Measurements from ENCODE around the gene MID1.

The MID1 gene

GRCh38 chrX:10538831-10539230 is 81.6 kb downstream of the MID1 start:
- Histone ChIP-seq H3K36me3 (no peaks in the 10 kb centered on the region), H3K9me3 (replicated peaks in 1 of 11) (peaks cover 0 to 5% (median 0%) of the 10 kb centered on the region in 11 experiments; a peak in 3 of 22 replicates), H4K20me1 (no peaks in the 10 kb centered on the region), H3K4me1 (no peaks in the 10 kb centered on the region), H3K27ac (no peak overlapping the region), H3K4me2 (no peak overlapping the region), H3K27me3 (peaks cover 94 to 99% (median 99%) of the 10 kb centered on the region in 11 experiments), H3K9ac (no peak overlapping the region), H3K4me3 (no peak overlapping the region)
- no peak for TF ChIP-seq Cebpa-rat (IDR thresholded peaks at IDR 0.05)

GRCh38 chrX:10537308-10537707 is 83.1 kb downstream of the MID1 start:
- TF ChIP-seq Cebpa-rat (IDR thresholded peaks at IDR 0.05) = no peak
- H4K20me1 ChIP-seq = no peaks in the 10 kb centered on the region
- no peak overlapping the region for H3K27ac ChIP-seq
- no peak overlapping the region for H3K4me2 ChIP-seq
- no peaks in the 10 kb centered on the region for H3K36me3 ChIP-seq
- H3K9me3 ChIP-seq (replicated peaks in 1 of 11) = peaks cover 0 to 5% (median 0%) of the 10 kb centered on the region in 11 experiments; a peak in 3 of 22 replicates
- no peak overlapping the region for H3K9ac ChIP-seq
- H3K4me3 ChIP-seq = no peak overlapping the region
- H3K4me1 ChIP-seq = no peaks in the 10 kb centered on the region
- H3K27me3 ChIP-seq = peaks cover 91 to 98% (median 96%) of the 10 kb centered on the region in 11 experiments

- Histone ChIP-seq H3K27me3 (peaks cover 91 to 98% (median 96%) of the 10 kb centered on the region in 11 experiments), H3K27ac (no peak overlapping the region), H4K20me1 (no peaks in the 10 kb centered on the region), H3K9ac (no peak overlapping the region), H3K36me3 (no peaks in the 10 kb centered on the region), H3K9me3 (replicated peaks in 1 of 11) (peaks cover 0 to 6% (median 0%) of the 10 kb centered on the region in 11 experiments; a peak in 3 of 22 replicates), H3K4me3 (no peak overlapping the region), H3K4me1 (no peaks in the 10 kb centered on the region), H3K4me2 (0 out of 22 replicates have a peak overlapping the region, but pooled peaks of 1 of the 11 experiments have one; percentile 3)
- no peak for TF ChIP-seq Cebpa-rat (IDR thresholded peaks at IDR 0.05)
Measured at GRCh38 chrX:10536744-10537143, 83.6 kb downstream of the MID1 start.

GRCh38 chrX:10534611-10535010 is 85.8 kb downstream of the MID1 start:
- no peak for TF ChIP-seq Cebpa-rat (IDR thresholded peaks at IDR 0.05)
- Histone ChIP-seq H3K9me3 (replicated peaks in 1 of 11) (peaks cover 0 to 6% (median 0%) of the 10 kb centered on the region in 11 experiments; a peak in 3 of 22 replicates), H3K4me3 (no peak overlapping the region), H3K27me3 (peaks cover 91 to 100% (median 98%) of the 10 kb centered on the region in 11 experiments), H3K4me1 (peaks cover 0 to 2% (median 0%) of the 10 kb centered on the region in 10 experiments; a peak in 2 of 20 replicates), H3K36me3 (no peaks in the 10 kb centered on the region), H4K20me1 (no peaks in the 10 kb centered on the region), H3K4me2 (no peak overlapping the region), H3K9ac (no peak overlapping the region), H3K27ac (no peak overlapping the region)

DNA sequence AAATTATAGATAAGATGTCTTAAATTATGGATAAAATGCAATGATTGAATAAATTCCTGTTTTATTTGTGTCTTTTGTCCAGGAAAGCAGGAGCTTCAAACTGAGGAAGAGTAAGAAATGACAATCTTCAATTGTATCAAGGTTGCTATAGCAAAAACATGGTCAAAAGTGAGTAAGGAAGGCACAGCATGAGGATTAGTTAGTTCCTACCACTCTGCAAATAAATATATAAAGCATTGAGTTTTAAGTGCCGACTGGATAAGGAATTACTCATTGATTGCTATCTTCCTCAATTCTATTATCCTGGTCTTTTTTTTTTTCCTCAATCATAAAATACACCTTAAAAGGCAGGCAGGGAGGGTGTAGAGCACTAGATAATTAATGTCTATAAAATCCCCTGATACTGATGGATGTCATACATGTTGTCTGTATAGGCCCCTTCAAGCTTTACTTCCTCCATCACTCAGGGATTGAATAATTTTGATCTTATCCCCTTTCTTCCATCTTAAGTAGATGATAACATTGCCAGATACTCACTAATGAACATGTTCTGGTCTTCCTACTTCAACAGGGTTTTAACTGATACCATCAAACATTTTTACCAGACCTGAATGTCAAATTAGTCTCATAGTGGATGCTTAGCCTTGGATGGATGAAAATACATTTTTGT is 86.6 kb downstream of the MID1 start:
- Histone ChIP-seq H3K4me1 (peaks cover 0 to 10% (median 0%) of the 10 kb centered on the region in 10 experiments; a peak in 6 of 20 replicates), H3K36me3 (no peaks in the 10 kb centered on the region), H3K27ac (no peak overlapping the region)

GRCh38 chrX:10531927-10532326 is 88.5 kb downstream of the MID1 start:
- Histone ChIP-seq H3K9me3 (replicated peaks in 1 of 11) (0 out of 22 replicates have a peak, but pooled peaks cover 0 to 6% (median 0%) of the 10 kb centered on the region in 11 experiments), H3K4me3 (no peak overlapping the region), H3K4me1 (peaks cover 0 to 11% (median 0%) of the 10 kb centered on the region in 10 experiments; a peak in 6 of 20 replicates), H3K36me3 (no peaks in the 10 kb centered on the region), H3K4me2 (no peak overlapping the region), H3K27ac (no peak overlapping the region), H4K20me1 (no peaks in the 10 kb centered on the region), H3K9ac (no peak overlapping the region), H3K27me3 (peaks cover 90 to 100% (median 98%) of the 10 kb centered on the region in 11 experiments)
- TF ChIP-seq Cebpa-rat (IDR thresholded peaks at IDR 0.05) = no peak

More for the DNA sequence above, 86.6 kb downstream of the MID1 start:
- H3K9ac ChIP-seq = no peak overlapping the region
- no peak overlapping the region for H3K4me3 ChIP-seq
- H3K4me2 ChIP-seq = no peak overlapping the region
- peaks cover 90 to 100% (median 98%) of the 10 kb centered on the region in 11 experiments for H3K27me3 ChIP-seq
- no peak for TF ChIP-seq Cebpa-rat (IDR thresholded peaks at IDR 0.05)
- H4K20me1 ChIP-seq = no peaks in the 10 kb centered on the region
- peaks cover 0 to 6% (median 0%) of the 10 kb centered on the region in 11 experiments; a peak in 3 of 22 replicates for H3K9me3 ChIP-seq (replicated peaks in 1 of 11)

GRCh38 chrX:10529344-10529743 is 91.0 kb downstream of the MID1 start:
- Histone ChIP-seq H3K4me1 (peaks cover 0 to 11% (median 0%) of the 10 kb centered on the region in 10 experiments; a peak in 6 of 20 replicates), H3K9me3 (replicated peaks in 1 of 11) (0 out of 22 replicates have a peak, but pooled peaks cover 0 to 6% (median 0%) of the 10 kb centered on the region in 11 experiments), H3K27me3 (peaks cover 91 to 100% (median 98%) of the 10 kb centered on the region in 11 experiments), H3K4me3 (no peak overlapping the region), H3K36me3 (no peaks in the 10 kb centered on the region), H3K27ac (no peak overlapping the region), H4K20me1 (no peaks in the 10 kb centered on the region), H3K9ac (no peak overlapping the region), H3K4me2 (peak overlapping the region in 4 of 11 experiments; percentile 14 to 28 (median 20); a peak in 4 of 22 replicates)
- TF ChIP-seq Cebpa-rat (IDR thresholded peaks at IDR 0.05) = peak in 1 of 11 experiments; percentile 17; a peak in 1 of 22 replicates

GRCh38 chrX:10526451-10526850 is 93.9 kb downstream of the MID1 start:
- no peak overlapping the region for H3K4me2 ChIP-seq
- H3K9me3 ChIP-seq (replicated peaks in 1 of 11) = 0 out of 22 replicates have a peak, but pooled peaks cover 0 to 5% (median 0%) of the 10 kb centered on the region in 11 experiments
- peaks cover 85 to 100% (median 100%) of the 10 kb centered on the region in 11 experiments for H3K27me3 ChIP-seq
- H3K36me3 ChIP-seq = no peaks in the 10 kb centered on the region
- no peak overlapping the region for H3K9ac ChIP-seq
- H4K20me1 ChIP-seq = no peaks in the 10 kb centered on the region
- no peak overlapping the region for H3K27ac ChIP-seq
- H3K4me3 ChIP-seq = no peak overlapping the region
- TF ChIP-seq Cebpa-rat (IDR thresholded peaks at IDR 0.05) = no peak
- H3K4me1 ChIP-seq = peaks cover 0 to 11% (median 0%) of the 10 kb centered on the region in 10 experiments; a peak in 6 of 20 replicates

GRCh38 chrX:10525381-10526120 is 94.8 kb downstream of the MID1 start:
- peaks cover 0 to 11% (median 0%) of the 10 kb centered on the region in 10 experiments; a peak in 6 of 20 replicates for H3K4me1 ChIP-seq
- no peak overlapping the region for H3K27ac ChIP-seq
- TF ChIP-seq Cebpa-rat (IDR thresholded peaks at IDR 0.05) = no peak
- no peak overlapping the region for H3K4me2 ChIP-seq
- no peaks in the 10 kb centered on the region for H4K20me1 ChIP-seq
- H3K9me3 ChIP-seq (replicated peaks in 1 of 11) = 0 out of 22 replicates have a peak, but pooled peaks cover 0 to 5% (median 0%) of the 10 kb centered on the region in 11 experiments
- peaks cover 83 to 100% (median 100%) of the 10 kb centered on the region in 11 experiments for H3K27me3 ChIP-seq
- H3K9ac ChIP-seq = no peak overlapping the region
- H3K4me3 ChIP-seq = no peak overlapping the region
- no peaks in the 10 kb centered on the region for H3K36me3 ChIP-seq
